Measurements from ENCODE around the gene GEMIN5. TPM values are rescaled to one million over a fixed set of nuclear protein-coding genes. Genes with fewer than 3 reads are reported as not detected.
"Not testable (repeated sequence)": the region's sequence is repeated elsewhere in the genome, so short reads cannot be mapped to it uniquely, and the experiment has no call there.

Gene GEMIN5
- total RNA-seq, 1 donor from 2014 or later, result 21.9 TPM

DNA sequence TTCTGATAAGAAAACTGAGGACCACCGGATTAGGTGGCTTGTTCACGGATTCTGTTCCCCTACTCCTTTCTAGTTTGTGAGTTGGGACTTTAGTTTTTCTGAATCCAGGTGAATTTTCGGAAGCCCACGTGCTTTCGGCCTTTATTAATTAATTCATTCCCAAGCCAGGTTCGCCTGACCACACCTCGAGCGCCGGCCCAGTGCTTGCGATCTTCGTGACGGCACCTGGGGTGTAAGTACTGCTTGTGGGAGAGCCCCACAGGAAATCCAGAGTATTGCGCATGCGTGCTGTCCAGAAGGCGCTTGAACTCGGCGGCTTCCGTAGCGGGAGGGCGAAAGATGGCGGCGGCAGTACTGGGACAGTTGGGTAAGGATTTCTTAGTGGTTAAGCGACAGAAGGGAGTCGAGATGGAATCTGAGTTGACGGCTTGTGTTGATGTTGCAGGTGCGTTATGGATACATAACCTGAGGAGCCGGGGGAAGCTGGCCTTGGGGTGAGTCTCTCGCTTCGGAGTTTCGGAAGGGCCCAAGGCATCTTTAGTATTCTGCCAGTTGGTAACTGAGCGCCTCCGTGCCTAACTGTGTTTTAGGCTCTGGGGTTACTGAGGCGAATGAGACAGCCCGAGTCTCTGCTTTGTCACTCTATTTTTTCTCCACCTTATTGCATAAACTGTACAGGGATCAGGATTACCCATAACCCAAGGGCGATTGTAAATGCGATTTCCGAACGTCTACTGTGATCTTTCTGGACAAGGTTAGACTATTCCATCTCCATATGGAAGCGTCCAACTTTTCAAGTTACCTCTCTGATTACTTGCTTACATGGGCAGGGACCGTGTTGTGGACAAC is 3.0 kb upstream of the GEMIN5 start, which contains the start of gene MRPL22:
MRPL22 (plus strand) TSS at position 302 of the 849 bp plus-strand sequence; CDS start at position 340, 38 bp downstream.
- peak within 1 kb of the TSS; percentile 98 for H3K27ac Mint-ChIP-seq
- H3K4me1 Mint-ChIP-seq (ENCODE audit: low read depth), result peaks cover 22% of the 10 kb centered on the region
- H3K27me3 Mint-ChIP-seq, result no peaks in the 10 kb centered on the region
- DNase-seq (ENCODE audit: low spot score, unreplicated experiment), result peak; percentile 91
- no peaks in the 10 kb centered on the region for H3K9me3 Mint-ChIP-seq (ENCODE audit: low read depth)
- TF ChIP-seq, protein P1, sequence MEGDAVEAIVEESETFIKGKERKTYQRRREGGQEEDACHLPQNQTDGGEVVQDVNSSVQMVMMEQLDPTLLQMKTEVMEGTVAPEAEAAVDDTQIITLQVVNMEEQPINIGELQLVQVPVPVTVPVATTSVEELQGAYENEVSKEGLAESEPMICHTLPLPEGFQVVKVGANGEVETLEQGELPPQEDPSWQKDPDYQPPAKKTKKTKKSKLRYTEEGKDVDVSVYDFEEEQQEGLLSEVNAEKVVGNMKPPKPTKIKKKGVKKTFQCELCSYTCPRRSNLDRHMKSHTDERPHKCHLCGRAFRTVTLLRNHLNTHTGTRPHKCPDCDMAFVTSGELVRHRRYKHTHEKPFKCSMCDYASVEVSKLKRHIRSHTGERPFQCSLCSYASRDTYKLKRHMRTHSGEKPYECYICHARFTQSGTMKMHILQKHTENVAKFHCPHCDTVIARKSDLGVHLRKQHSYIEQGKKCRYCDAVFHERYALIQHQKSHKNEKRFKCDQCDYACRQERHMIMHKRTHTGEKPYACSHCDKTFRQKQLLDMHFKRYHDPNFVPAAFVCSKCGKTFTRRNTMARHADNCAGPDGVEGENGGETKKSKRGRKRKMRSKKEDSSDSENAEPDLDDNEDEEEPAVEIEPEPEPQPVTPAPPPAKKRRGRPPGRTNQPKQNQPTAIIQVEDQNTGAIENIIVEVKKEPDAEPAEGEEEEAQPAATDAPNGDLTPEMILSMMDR (IDR thresholded peaks at IDR 0.05; ENCODE audit: unreplicated experiment), result no peak
- peak within 1 kb of the TSS; percentile 100 for H3K4me3 Mint-ChIP-seq (ENCODE audit: low read depth)
- H3K36me3 Mint-ChIP-seq (ENCODE audit: insufficient read depth), result no peaks in the 10 kb centered on the region

DNA sequence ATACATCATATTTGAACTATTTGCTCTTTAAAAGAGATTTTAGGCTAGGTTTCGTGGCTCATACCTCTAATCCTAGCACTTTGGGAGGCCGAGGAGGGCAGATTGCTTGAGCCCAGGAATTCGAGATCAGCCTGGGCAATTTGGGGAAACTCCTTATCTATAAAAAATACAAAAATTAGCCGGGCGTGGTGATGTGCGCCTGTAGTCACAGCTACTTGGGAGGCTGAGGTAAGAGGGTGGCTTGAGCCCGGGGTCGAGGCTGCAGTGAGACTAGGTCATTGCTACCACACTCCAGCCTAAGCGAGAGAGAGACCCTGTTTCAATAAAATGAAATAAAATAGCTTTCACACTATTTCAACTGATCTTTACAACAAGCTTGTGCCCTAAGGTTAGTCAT is 2.4 kb upstream of the GEMIN5 start:
- H3K36me3 Mint-ChIP-seq (ENCODE audit: insufficient read depth), result peaks cover 2% of the 10 kb centered on the region
- peak overlapping the region; percentile 98 for H3K27ac Mint-ChIP-seq

DNA sequence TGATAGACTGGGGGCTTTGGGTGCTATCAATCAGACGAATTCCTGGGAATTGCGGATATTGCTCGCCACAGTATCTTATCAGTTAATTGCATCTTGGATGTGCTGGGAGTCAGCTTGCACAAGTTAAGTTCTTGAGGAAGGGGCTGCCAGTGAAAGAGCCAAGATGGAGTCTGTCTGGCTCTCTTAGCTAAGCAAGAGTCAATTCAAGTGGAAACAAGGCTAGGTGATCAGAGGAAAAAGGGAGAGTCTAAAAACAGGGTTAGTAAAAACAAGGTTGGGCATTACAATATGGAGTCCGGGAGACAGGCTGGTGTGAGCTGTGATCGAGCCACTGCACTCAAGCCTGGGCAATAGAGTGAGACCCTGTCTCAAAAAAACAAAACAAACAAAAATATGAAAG is 1.4 kb upstream of the GEMIN5 start:
- H3K27me3 Mint-ChIP-seq; H3K27ac Mint-ChIP-seq; H3K36me3 Mint-ChIP-seq (ENCODE audit: insufficient read depth); H3K9me3 Mint-ChIP-seq (ENCODE audit: low read depth); DNase-seq (ENCODE audit: low spot score, unreplicated experiment): not testable (repeated sequence)
- peaks cover 22% of the 10 kb centered on the region for H3K4me1 Mint-ChIP-seq (ENCODE audit: low read depth)
- peak overlapping the region; percentile 100 for H3K4me3 Mint-ChIP-seq (ENCODE audit: low read depth)

More for the DNA sequence above, 2.4 kb upstream of the GEMIN5 start:
- peaks cover 22% of the 10 kb centered on the region for H3K4me1 Mint-ChIP-seq (ENCODE audit: low read depth)
- TF ChIP-seq, protein P1 (IDR thresholded peaks at IDR 0.05; ENCODE audit: unreplicated experiment), result no peak
- no peaks in the 10 kb centered on the region for H3K27me3 Mint-ChIP-seq
- H3K4me3 Mint-ChIP-seq (ENCODE audit: low read depth), result peak overlapping the region; percentile 100
- no peak for DNase-seq (ENCODE audit: low spot score, unreplicated experiment)
- H3K9me3 Mint-ChIP-seq (ENCODE audit: low read depth), result no peaks in the 10 kb centered on the region

DNA sequence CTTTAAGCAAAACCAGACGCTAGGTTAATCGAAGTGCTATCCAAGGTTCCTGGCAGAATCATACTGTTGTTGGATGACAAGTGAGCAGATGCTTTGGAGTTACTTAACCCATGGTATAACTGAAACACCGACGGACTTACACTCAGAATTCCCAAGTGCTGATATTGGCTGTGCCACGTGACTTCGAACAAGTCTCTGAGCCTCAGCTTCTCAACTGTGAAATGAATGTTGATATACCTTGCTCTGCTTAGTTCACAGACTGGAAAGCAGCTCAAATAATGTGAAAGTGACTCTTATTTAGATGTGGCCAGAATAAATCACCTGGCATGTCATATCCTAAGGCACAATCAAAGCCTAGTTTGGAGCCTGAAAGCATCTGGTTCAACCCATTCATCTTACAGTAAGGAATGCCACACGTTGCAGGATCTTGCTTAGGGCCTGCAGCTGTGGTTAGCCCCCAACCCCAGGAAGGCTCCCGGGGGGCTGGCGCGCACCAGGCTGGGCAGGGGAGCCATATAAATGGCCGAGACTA is 759 bp downstream of the GEMIN5 start:
- Mint-ChIP-seq H3K4me1 (ENCODE audit: low read depth) (peaks cover 16% of the 10 kb centered on the region), H3K27me3 (no peaks in the 10 kb centered on the region), H3K4me3 (ENCODE audit: low read depth) (peak overlapping the region; percentile 91), H3K36me3 (ENCODE audit: insufficient read depth) (peaks cover 5% of the 10 kb centered on the region), H3K27ac (peak overlapping the region; percentile 90), H3K9me3 (ENCODE audit: low read depth) (no peaks in the 10 kb centered on the region)
- TF ChIP-seq, protein P1 (IDR thresholded peaks at IDR 0.05; ENCODE audit: unreplicated experiment), result no peak
- DNase-seq (ENCODE audit: low spot score, unreplicated experiment), result no peak

DNA sequence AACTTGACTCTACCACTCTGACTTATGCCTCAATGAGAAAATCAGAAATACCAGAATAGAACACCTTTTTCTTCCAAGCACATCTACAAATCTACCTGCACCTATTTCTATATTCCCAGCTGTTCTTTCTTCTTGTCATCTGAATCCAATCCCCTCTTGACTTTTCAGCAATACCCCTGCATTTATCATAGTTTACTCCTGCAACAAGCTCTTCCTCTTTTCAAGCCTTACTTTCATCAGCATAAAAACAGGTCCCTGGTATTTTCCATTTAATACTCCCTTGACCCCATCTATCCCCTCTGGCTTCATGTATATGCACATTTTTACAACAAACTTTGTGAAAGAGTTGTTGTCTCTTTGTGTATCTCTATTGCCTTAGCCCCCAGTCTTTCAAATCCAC is 3.1 kb downstream of the GEMIN5 start:
- no peak for DNase-seq (ENCODE audit: low spot score, unreplicated experiment)
- no peak overlapping the region for H3K4me3 Mint-ChIP-seq (ENCODE audit: low read depth)
- no peak overlapping the region for H3K27ac Mint-ChIP-seq
- TF ChIP-seq, protein P1 (IDR thresholded peaks at IDR 0.05; ENCODE audit: unreplicated experiment), result no peak
- no peaks in the 10 kb centered on the region for H3K27me3 Mint-ChIP-seq
- H3K36me3 Mint-ChIP-seq (ENCODE audit: insufficient read depth), result peaks cover 9% of the 10 kb centered on the region
- H3K9me3 Mint-ChIP-seq (ENCODE audit: low read depth), result no peaks in the 10 kb centered on the region
- H3K4me1 Mint-ChIP-seq (ENCODE audit: low read depth), result peaks cover 8% of the 10 kb centered on the region

All from progenitor cell of endocrine pancreas (in vitro differentiated cells).